GM12864 (cell line): ENCODE data around the gene ATG9B.

Experiments used
- DNase-seq: peaks from one replicate; pipeline ENCODE4 v3.0.0-alpha.2; 2011; ENCODE audit warnings: low read depth
- H3K4me3 ChIP-seq: 2 replicates; pipeline ENCODE4 v1.5.1; 2011; ENCODE audit warnings: mild to moderate bottlenecking, low read depth, low read length, control low read depth
- CTCF ChIP-seq: IDR thresholded peaks from 2 replicates; pipeline ENCODE4 v1.5.1; 2011; ENCODE audit warnings: low read depth, mild to moderate bottlenecking, moderate library complexity, low read length, control low read depth, inconsistent platforms; ENCODE audit errors: missing control alignments

The ATG9B gene

GRCh38 chr7:150986099-150986512 is 38.2 kb downstream of the ATG9B start:
- no peak for DNase-seq
- TF ChIP-seq CTCF, result peak; percentile 84
- H3K4me3 ChIP-seq, result no peak overlapping the region

GRCh38 chr7:150983893-150984368 is 40.4 kb downstream of the ATG9B start:
- TF ChIP-seq CTCF, result no peak
- no peak for DNase-seq

DNA sequence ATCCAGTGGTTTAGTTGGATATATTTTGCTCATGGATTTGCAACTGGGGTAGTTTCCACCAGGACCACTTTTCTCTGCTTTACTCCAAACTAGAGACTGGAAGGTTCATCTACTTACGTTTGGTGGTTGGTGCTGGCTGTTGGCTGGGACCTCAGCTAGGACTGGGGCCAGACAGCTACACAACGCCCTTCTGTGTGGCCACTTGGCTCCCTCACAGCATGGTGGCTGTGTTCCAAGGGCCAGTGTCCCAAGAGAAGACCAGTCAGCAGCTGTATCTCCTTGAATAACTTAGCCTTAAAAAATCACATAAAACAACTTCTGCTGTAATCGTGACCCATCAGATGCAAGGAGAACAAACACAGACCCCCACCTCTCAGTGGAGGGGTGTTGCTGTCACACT is 41.9 kb downstream of the ATG9B start:
- TF ChIP-seq CTCF, result no peak
- no peak overlapping the region for H3K4me3 ChIP-seq
- DNase-seq, result no peak

More at GRCh38 chr7:150983893-150984368, 40.4 kb downstream of the ATG9B start:
- H3K4me3 ChIP-seq, result no peak overlapping the region

GRCh38 chr7:150981644-150982043 is 42.6 kb downstream of the ATG9B start:
- no peak for TF ChIP-seq CTCF
- H3K4me3 ChIP-seq, result no peak overlapping the region
- DNase-seq, result no peak

DNA sequence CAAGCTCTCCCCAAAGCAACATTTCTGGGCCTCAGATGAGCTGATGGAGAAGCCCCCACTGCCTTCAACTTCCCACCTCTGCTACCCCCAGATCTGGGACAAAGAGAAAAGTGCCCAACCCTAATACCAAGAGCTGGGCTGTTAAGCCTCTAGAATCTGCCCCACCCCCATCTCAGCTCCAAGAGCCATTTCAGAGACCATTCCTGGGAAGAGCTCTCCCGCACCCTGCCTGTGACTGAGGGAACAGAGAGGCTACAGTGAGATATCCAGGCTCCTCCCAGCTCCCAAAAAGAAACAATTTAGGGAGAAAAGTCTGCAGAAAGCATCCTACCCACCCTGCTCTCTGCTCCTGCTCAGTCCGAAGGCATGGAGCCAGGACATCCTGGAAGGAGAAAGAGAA is 43.6 kb downstream of the ATG9B start:
- DNase-seq, result no peak
- no peak overlapping the region for H3K4me3 ChIP-seq
- TF ChIP-seq CTCF, result no peak

- DNase-seq, result no peak
- H3K4me3 ChIP-seq, result no peak overlapping the region
- no peak for TF ChIP-seq CTCF
Observed at GRCh38 chr7:150979713-150980390, 44.4 kb downstream of the ATG9B start.
